ENCODE measurements around the gene CCDC51. TPM values are rescaled to one million over a fixed set of nuclear protein-coding genes. Genes with fewer than 3 reads are reported as not detected.

The CCDC51 gene
- total RNA-seq, 2 donors from 2014 or later: 13.0 to 23.3 TPM

DNA sequence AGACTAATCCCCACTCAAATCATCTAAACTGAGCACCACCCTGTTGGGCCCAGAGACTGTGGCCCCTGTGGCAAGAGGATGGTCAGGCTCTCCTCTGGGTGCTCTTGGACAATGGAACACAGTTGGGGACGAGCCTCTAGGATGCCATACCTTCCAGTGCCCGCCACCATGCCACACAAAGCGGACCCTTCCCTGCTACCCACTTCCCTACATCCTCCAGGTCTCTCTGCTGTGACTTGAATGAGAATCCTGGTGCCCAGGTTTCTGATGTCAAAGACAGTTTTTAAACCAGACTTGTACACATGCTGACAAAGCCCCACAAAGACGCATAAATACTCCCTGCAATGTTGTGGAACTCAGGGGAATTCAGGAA, 4.7 kb downstream of the CCDC51 start:
- Mint-ChIP-seq H3K27me3 (no peaks in the 10 kb centered on the region), H3K36me3 (peaks cover 6% of the 10 kb centered on the region), H3K4me1 (ENCODE audit: low read depth in 2 of 2) (peaks cover 24 to 28% of the 10 kb centered on the region in 2 donors), H3K4me3 (no peak overlapping the region), H3K9me3 (no peaks in the 10 kb centered on the region), H3K27ac (no peak overlapping the region)
- ATAC-seq: no peak
- DNase-seq (ENCODE audit: low spot score): no peak

DNA sequence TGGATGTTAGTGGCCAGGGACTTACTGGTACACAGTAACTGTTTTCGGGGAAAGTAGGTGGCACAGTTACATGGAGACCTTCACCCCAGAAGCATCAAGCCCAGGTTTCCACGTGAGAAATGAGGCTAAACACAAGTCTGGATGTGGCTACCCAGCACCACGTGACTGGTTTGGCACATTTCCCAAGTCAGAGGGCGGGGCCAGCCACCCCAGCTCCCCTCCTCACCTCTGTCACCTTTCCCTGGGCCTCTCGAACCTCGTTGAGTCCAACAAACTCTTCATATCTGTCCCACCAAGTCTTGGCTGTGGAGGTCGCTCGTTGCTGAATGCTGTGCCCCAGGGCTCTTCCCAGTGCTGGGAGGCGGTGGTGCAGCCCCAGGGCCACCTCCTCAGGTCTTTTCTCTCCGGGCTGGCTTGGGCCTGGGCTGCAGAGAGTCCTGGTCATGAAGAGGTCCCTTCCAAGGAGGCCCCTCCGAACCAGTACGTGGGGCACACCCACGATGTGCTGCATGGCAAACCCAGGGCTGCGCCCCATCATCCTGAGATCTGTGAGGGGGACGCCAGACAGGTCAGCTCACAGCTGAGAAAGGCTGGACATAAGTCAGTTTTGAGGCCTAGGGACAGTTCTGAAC, 5.2 kb downstream of the CCDC51 start:
- Mint-ChIP-seq H3K9me3 (no peaks in the 10 kb centered on the region), H3K4me1 (ENCODE audit: low read depth in 2 of 2) (peaks cover 19 to 24% of the 10 kb centered on the region in 2 donors), H3K4me3 (no peak overlapping the region), H3K27ac (no peak overlapping the region), H3K27me3 (no peaks in the 10 kb centered on the region), H3K36me3 (peaks cover 1% of the 10 kb centered on the region)
- DNase-seq (ENCODE audit: low spot score) (no peak), ATAC-seq (no peak)

- no peak overlapping the region for H3K27ac Mint-ChIP-seq
- H3K9me3 Mint-ChIP-seq: no peaks in the 10 kb centered on the region
- ATAC-seq: no peak
Observed at GRCh38 chr3:48433472-48434118, 6.3 kb downstream of the CCDC51 start.

GRCh38 chr3:48432411-48433371, 7.2 kb downstream of the CCDC51 start:
- H3K36me3 Mint-ChIP-seq: no peaks in the 10 kb centered on the region
- no peak for ATAC-seq
- no peaks in the 10 kb centered on the region for H3K27me3 Mint-ChIP-seq
- no peak for DNase-seq (ENCODE audit: low spot score)
- no peaks in the 10 kb centered on the region for H3K9me3 Mint-ChIP-seq
- peaks cover 2 to 14% of the 10 kb centered on the region in 2 donors for H3K4me1 Mint-ChIP-seq (ENCODE audit: low read depth in 2 of 2)
- H3K4me3 Mint-ChIP-seq: no peak overlapping the region
- H3K27ac Mint-ChIP-seq: no peak overlapping the region

More at GRCh38 chr3:48433472-48434118, 6.3 kb downstream of the CCDC51 start:
- Mint-ChIP-seq H3K36me3 (no peaks in the 10 kb centered on the region), H3K4me1 (ENCODE audit: low read depth in 2 of 2) (peaks cover 11 to 18% of the 10 kb centered on the region in 2 donors), H3K4me3 (no peak overlapping the region), H3K27me3 (no peaks in the 10 kb centered on the region)
- DNase-seq (ENCODE audit: low spot score): no peak

- H3K9me3 Mint-ChIP-seq: no peaks in the 10 kb centered on the region
- no peaks in the 10 kb centered on the region for H3K36me3 Mint-ChIP-seq
- no peak overlapping the region for H3K27ac Mint-ChIP-seq
- no peaks in the 10 kb centered on the region for H3K27me3 Mint-ChIP-seq
- H3K4me3 Mint-ChIP-seq: peak overlapping the region; percentile 74
- no peak for ATAC-seq
- H3K4me1 Mint-ChIP-seq (ENCODE audit: low read depth in 2 of 2): peaks cover 0 to 14% of the 10 kb centered on the region in 2 donors
- no peak for DNase-seq (ENCODE audit: low spot score)
Observed at GRCh38 chr3:48431224-48432029, 8.5 kb downstream of the CCDC51 start.

GRCh38 chr3:48430708-48431101, 9.2 kb downstream of the CCDC51 start:
- H3K27ac Mint-ChIP-seq: peak overlapping the region in 1 of 2 donors; percentile 73
- H3K36me3 Mint-ChIP-seq: no peaks in the 10 kb centered on the region
- DNase-seq (ENCODE audit: low spot score): no peak
- H3K9me3 Mint-ChIP-seq: no peaks in the 10 kb centered on the region
- no peak for ATAC-seq
- no peaks in the 10 kb centered on the region for H3K27me3 Mint-ChIP-seq
- H3K4me1 Mint-ChIP-seq (ENCODE audit: low read depth in 2 of 2): peaks cover 0 to 14% of the 10 kb centered on the region in 2 donors
- peak overlapping the region; percentile 74 for H3K4me3 Mint-ChIP-seq

DNA sequence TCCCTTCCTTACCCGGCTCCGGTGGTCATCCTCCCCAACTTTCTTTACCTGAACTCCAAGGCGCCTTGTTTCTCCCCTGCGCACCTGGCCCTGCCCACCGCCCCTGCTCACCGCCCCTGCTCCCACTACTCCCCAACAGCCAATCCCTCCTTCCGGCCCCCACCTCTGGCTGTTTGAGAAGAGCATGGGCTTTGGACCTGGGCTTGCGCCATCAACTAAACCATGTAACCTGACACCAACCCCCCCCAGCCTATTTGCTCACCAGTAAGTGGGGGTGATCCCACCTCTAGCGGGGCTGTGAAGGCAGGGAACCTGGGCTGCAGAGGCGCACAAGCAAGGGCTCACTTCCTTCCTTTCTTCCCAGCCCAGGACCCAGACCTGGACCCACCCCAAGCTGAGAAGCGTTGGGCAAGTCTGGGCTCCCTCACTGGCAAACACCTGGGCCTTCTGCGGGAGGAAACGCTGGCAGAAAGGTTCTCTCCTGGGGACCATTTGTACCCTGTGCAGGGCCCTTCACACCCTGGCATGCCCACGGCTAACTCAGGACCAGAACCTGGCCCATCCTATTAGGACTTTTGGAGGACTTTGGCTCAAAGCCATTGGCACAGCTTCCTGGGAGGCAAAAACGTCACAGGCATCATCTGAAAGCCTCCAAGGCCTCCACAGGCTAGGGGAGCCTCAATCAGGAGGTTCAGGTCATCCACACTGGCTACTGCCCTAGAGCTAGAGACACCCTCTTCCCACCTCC, 9.8 kb downstream of the CCDC51 start, which contains the start of gene PLXNB1:
Gene PLXNB1 (minus strand): TSS at position 127 of the 748 bp plus-strand sequence. CDS start 5,475 bp downstream, outside the sequence.
- Mint-ChIP-seq H3K4me1 (ENCODE audit: low read depth in 2 of 2) (peaks cover 0 to 14% of the 10 kb centered on the region in 2 donors), H3K4me3 (peak within 1 kb of the TSS; percentile 74), H3K36me3 (no peaks in the 10 kb centered on the region), H3K9me3 (no peaks in the 10 kb centered on the region), H3K27me3 (no peaks in the 10 kb centered on the region), H3K27ac (peak within 1 kb of the TSS in 1 of 2 donors; percentile 73)
- peak in 1 of 2 donors; percentile 22 for ATAC-seq
- no peak for DNase-seq (ENCODE audit: low spot score)

GRCh38 chr3:48429317-48429959, 10.5 kb downstream of the CCDC51 start:
- Mint-ChIP-seq H3K27ac (peak overlapping the region in 1 of 2 donors; percentile 73), H3K27me3 (no peaks in the 10 kb centered on the region), H3K4me1 (ENCODE audit: low read depth in 2 of 2) (peaks cover 0 to 14% of the 10 kb centered on the region in 2 donors), H3K36me3 (no peaks in the 10 kb centered on the region), H3K9me3 (no peaks in the 10 kb centered on the region), H3K4me3 (peak overlapping the region; percentile 74)
- DNase-seq (ENCODE audit: low spot score) (peak; percentile 74), ATAC-seq (peak; percentile 74 to 76)

GRCh38 chr3:48428572-48429316, 11.2 kb downstream of the CCDC51 start:
- ATAC-seq (peak; percentile 61 to 69), DNase-seq (ENCODE audit: low spot score) (no peak)
- peak overlapping the region; percentile 27 for H3K4me3 Mint-ChIP-seq
- peaks cover 0 to 10% of the 10 kb centered on the region in 2 donors for H3K4me1 Mint-ChIP-seq (ENCODE audit: low read depth in 2 of 2)
- no peak overlapping the region for H3K27ac Mint-ChIP-seq
- H3K36me3 Mint-ChIP-seq: no peaks in the 10 kb centered on the region
- no peaks in the 10 kb centered on the region for H3K9me3 Mint-ChIP-seq
- no peaks in the 10 kb centered on the region for H3K27me3 Mint-ChIP-seq

DNA sequence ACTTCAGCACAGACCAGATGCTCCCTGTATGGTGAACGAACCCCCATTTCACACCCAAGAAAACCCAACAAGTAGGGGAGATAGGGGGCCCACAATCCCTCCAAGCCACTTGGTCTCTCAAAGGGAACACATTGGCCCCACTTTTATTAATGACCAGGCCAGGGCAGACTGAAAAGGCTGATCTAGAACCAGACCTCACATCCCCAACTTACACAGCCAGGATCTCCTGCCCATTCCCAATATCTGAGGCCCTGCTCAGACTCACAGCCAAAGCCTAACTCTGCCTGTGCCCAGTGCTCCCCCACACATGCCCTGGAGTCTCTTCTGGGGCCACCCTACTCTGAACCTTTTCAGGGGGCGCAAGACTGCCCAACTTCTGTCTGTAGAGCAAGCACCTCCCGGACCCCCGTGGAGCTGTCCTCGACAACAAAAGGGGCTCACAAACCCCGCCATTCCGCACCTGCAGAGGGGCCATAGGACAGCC, 11.8 kb downstream of the CCDC51 start:
- peaks cover 0 to 10% of the 10 kb centered on the region in 2 donors for H3K4me1 Mint-ChIP-seq (ENCODE audit: low read depth in 2 of 2)
- DNase-seq (ENCODE audit: low spot score) (no peak), ATAC-seq (no peak)
- H3K27ac Mint-ChIP-seq: no peak overlapping the region
- H3K27me3 Mint-ChIP-seq: no peaks in the 10 kb centered on the region
- no peaks in the 10 kb centered on the region for H3K9me3 Mint-ChIP-seq
- H3K4me3 Mint-ChIP-seq: no peak overlapping the region
- no peaks in the 10 kb centered on the region for H3K36me3 Mint-ChIP-seq

DNA sequence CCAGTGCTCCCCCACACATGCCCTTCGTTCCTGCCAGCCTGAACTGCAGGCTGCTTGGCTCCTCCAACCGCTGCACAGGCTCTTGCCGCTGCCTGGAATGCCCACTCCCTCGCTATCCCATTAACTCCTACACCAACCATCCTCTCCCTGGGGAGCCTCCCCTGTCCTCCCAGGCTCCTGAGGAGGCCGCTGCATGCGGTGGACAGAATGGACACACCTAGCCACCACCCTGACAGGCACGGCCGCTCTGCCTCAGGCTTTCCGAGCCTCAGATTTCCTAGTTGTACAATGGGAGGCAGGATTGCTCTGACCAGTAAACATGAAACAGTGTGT, 12.3 kb downstream of the CCDC51 start:
- no peak overlapping the region for H3K4me3 Mint-ChIP-seq

More for the DNA sequence above, 12.3 kb downstream of the CCDC51 start:
- Mint-ChIP-seq H3K27ac (no peak overlapping the region), H3K27me3 (no peaks in the 10 kb centered on the region), H3K36me3 (no peaks in the 10 kb centered on the region), H3K9me3 (no peaks in the 10 kb centered on the region), H3K4me1 (ENCODE audit: low read depth in 2 of 2) (peaks cover 0 to 10% of the 10 kb centered on the region in 2 donors)
- no peak for ATAC-seq
- no peak for DNase-seq (ENCODE audit: low spot score)
